ENCODE results near the gene NIPSNAP2. TPM values are rescaled to one million over a fixed set of nuclear protein-coding genes. Genes with fewer than 3 reads are reported as not detected.
"Not testable (repeated sequence)": the region's sequence is repeated elsewhere in the genome, so short reads cannot be mapped to it uniquely, and the experiment has no call there.

The NIPSNAP2 gene
- total RNA-seq, 2 donors from 2014 or later, result 55.5 to 57.0 TPM

GRCh38 chr7:56033671-56034432, 69.5 kb downstream of the NIPSNAP2 start:
- peaks cover 19% of the 10 kb centered on the region for H3K4me1 Mint-ChIP-seq (ENCODE audit: low read depth)
- peak; percentile 79 to 81 for DNase-seq
- ATAC-seq (replicated peaks in 1 of 2), result peak; percentile 97 to 98
- H3K9me3 Mint-ChIP-seq, result no peaks in the 10 kb centered on the region
- peaks cover 4 to 10% of the 10 kb centered on the region in 2 donors for H3K36me3 Mint-ChIP-seq (ENCODE audit: insufficient read depth in 2 of 2)
- no peaks in the 10 kb centered on the region for H3K27me3 Mint-ChIP-seq (ENCODE audit: low read depth)
- peak overlapping the region; percentile 85 to 96 for H3K4me3 Mint-ChIP-seq
- H3K27ac Mint-ChIP-seq, result peak overlapping the region; percentile 89

- Mint-ChIP-seq H3K36me3 (ENCODE audit: insufficient read depth in 2 of 2) (peaks cover 0 to 2% of the 10 kb centered on the region in 2 donors), H3K9me3 (no peaks in the 10 kb centered on the region), H3K27ac (no peak overlapping the region), H3K4me1 (ENCODE audit: low read depth) (no peaks in the 10 kb centered on the region), H3K27me3 (ENCODE audit: low read depth) (no peaks in the 10 kb centered on the region), H3K4me3 (no peak overlapping the region)
- ATAC-seq (replicated peaks in 1 of 2) (no peak), DNase-seq (no peak)
These were observed 76.3 kb downstream of the NIPSNAP2 start for GRCh38 chr7:56040730-56041129.

GRCh38 chr7:56045758-56046157, 81.4 kb downstream of the NIPSNAP2 start:
- not testable (repeated sequence) for H3K9me3 Mint-ChIP-seq; H3K4me3 Mint-ChIP-seq; ATAC-seq (replicated peaks in 1 of 2); DNase-seq; H3K36me3 Mint-ChIP-seq (ENCODE audit: insufficient read depth in 2 of 2); H3K27ac Mint-ChIP-seq; H3K27me3 Mint-ChIP-seq (ENCODE audit: low read depth)
- peaks cover 26% of the 10 kb centered on the region for H3K4me1 Mint-ChIP-seq (ENCODE audit: low read depth)

- Mint-ChIP-seq H3K27ac (no peak overlapping the region), H3K36me3 (ENCODE audit: insufficient read depth in 2 of 2) (peaks cover 3% of the 10 kb centered on the region in 2 donors)
These were observed 82.5 kb downstream of the NIPSNAP2 start for GRCh38 chr7:56046721-56047445.

GRCh38 chr7:56047446-56048116, 83.2 kb downstream of the NIPSNAP2 start:
- not testable (repeated sequence) for H3K27me3 Mint-ChIP-seq (ENCODE audit: low read depth); H3K9me3 Mint-ChIP-seq; H3K36me3 Mint-ChIP-seq (ENCODE audit: insufficient read depth in 2 of 2); H3K27ac Mint-ChIP-seq; H3K4me3 Mint-ChIP-seq; DNase-seq; ATAC-seq (replicated peaks in 1 of 2)
- H3K4me1 Mint-ChIP-seq (ENCODE audit: low read depth), result peaks cover 29% of the 10 kb centered on the region

More at GRCh38 chr7:56046721-56047445, 82.5 kb downstream of the NIPSNAP2 start:
- Mint-ChIP-seq H3K27me3 (ENCODE audit: low read depth) (no peaks in the 10 kb centered on the region), H3K9me3 (no peaks in the 10 kb centered on the region), H3K4me1 (ENCODE audit: low read depth) (peaks cover 29% of the 10 kb centered on the region), H3K4me3 (no peak overlapping the region)
- ATAC-seq (replicated peaks in 1 of 2) (no peak), DNase-seq (no peak)

- DNase-seq, result no peak
- Mint-ChIP-seq H3K27me3 (ENCODE audit: low read depth) (no peaks in the 10 kb centered on the region), H3K27ac (no peak overlapping the region), H3K4me1 (ENCODE audit: low read depth) (peaks cover 35% of the 10 kb centered on the region), H3K36me3 (ENCODE audit: insufficient read depth in 2 of 2) (peaks cover 2 to 5% of the 10 kb centered on the region in 2 donors), H3K9me3 (no peaks in the 10 kb centered on the region), H3K4me3 (no peak overlapping the region)
- ATAC-seq (replicated peaks in 1 of 2), result no peak
These were observed 83.9 kb downstream of the NIPSNAP2 start for GRCh38 chr7:56048245-56048644.

GRCh38 chr7:56048763-56049162, 84.4 kb downstream of the NIPSNAP2 start:
- H3K9me3 Mint-ChIP-seq; ATAC-seq (replicated peaks in 1 of 2); H3K27ac Mint-ChIP-seq; H3K4me3 Mint-ChIP-seq; DNase-seq; H3K36me3 Mint-ChIP-seq (ENCODE audit: insufficient read depth in 2 of 2); H3K27me3 Mint-ChIP-seq (ENCODE audit: low read depth): not testable (repeated sequence)
- peaks cover 40% of the 10 kb centered on the region for H3K4me1 Mint-ChIP-seq (ENCODE audit: low read depth)

Other genes starting within 250 kb of the NIPSNAP2 start
- not detected for gene SEPTIN14, start 101.8 kb upstream of the NIPSNAP2 start, total RNA-seq
- 1 to 10 TPM; 2.0 TPM for gene ZNF713, start 77.1 kb upstream of the NIPSNAP2 start, total RNA-seq
- 10 to 100 TPM; 15.3 to 17.1 TPM for gene MRPS17, start 12.7 kb upstream of the NIPSNAP2 start, total RNA-seq
- gene PSPH, start 86.9 kb downstream of the NIPSNAP2 start, total RNA-seq, result 10 to 100 TPM; 27.7 to 30.0 TPM
- gene CCT6A, start 87.2 kb downstream of the NIPSNAP2 start, total RNA-seq, result 100 to 1,000 TPM; 122 to 131 TPM
- 100 to 1,000 TPM; 125 to 141 TPM for gene SUMF2, start 99.7 kb downstream of the NIPSNAP2 start, total RNA-seq
- 1 to 10 TPM; 1.3 to 2.6 TPM for gene PHKG1, start 128.4 kb downstream of the NIPSNAP2 start, total RNA-seq
- gene CHCHD2, start 141.9 kb downstream of the NIPSNAP2 start, total RNA-seq, result 100 to 1,000 TPM; 437 to 452 TPM
- under 1 TPM in 1 of 2 donors, not detected in 1; 0.58 TPM for gene NUPR2, start 151.8 kb downstream of the NIPSNAP2 start, total RNA-seq